Neural cell (in vitro differentiated cells): ENCODE results near the gene HIVEP3. TPM values are rescaled to one million over a fixed set of nuclear protein-coding genes. Genes with fewer than 3 reads are reported as not detected.

Experiments used
- H2AFZ ChIP-seq: fragments of 200-600, 300-800 bp; sonication (generic), shearing (Covaris generic); 2 replicates; pipeline ENCODE4 v1.6.0; 2014; ENCODE audit warnings: low read depth, mild to moderate bottlenecking, antibody characterized with exemption, low read length, moderate library complexity
- H3F3A ChIP-seq: fragments of 200-600 bp; shearing (Covaris generic); 2 replicates; pipeline ENCODE4 v1.6.1; 2016; ENCODE audit warnings: mild to moderate bottlenecking, moderate library complexity, mixed read lengths, antibody characterized with exemption, low read length; ENCODE audit not compliant: insufficient read depth, poor library complexity, severe bottlenecking
- H3K27ac ChIP-seq: fragments of 200-600, 300-800 bp; sonication (generic), shearing (Covaris generic); 2 replicates; pipeline ENCODE4 v1.5.1; 2014; ENCODE audit warnings: mild to moderate bottlenecking, low read length, moderate library complexity
- H3K27me3 ChIP-seq: fragments of 300-800, 200-600 bp; sonication (generic), shearing (Covaris generic); 2 replicates; pipeline ENCODE4 v1.6.0; 2014; ENCODE audit warnings: mild to moderate bottlenecking, low read depth, low read length, moderate library complexity; ENCODE audit not compliant: insufficient read depth
- H3K36me3 ChIP-seq: fragments of 300-800, 200-600 bp; sonication (generic), shearing (Covaris generic); 2 replicates; pipeline ENCODE4 v1.5.1; 2014; ENCODE audit warnings: mild to moderate bottlenecking, antibody characterized with exemption, low read length, moderate library complexity; ENCODE audit not compliant: insufficient read depth
- H3K4me2 ChIP-seq: fragments of 300-800, 200-600 bp; sonication (generic), shearing (Covaris generic); 2 replicates; pipeline ENCODE4 v1.6.0; 2014; ENCODE audit warnings: mild to moderate bottlenecking, low read length
- H3K4me3 ChIP-seq: fragments of 300-800, 200-600 bp; sonication (generic), shearing (Covaris generic); 2 replicates; pipeline ENCODE4 v1.5.1; 2014; ENCODE audit warnings: mild to moderate bottlenecking, low read length, moderate library complexity
- H3K79me2 ChIP-seq: fragments of 200-600 bp; shearing (Covaris generic); replicated peaks from 2 replicates; pipeline ENCODE4 v1.6.0; 2014; ENCODE audit warnings: mild to moderate bottlenecking, low read length, moderate library complexity; ENCODE audit not compliant: insufficient read depth
- H3K9ac ChIP-seq: fragments of 300-800, 200-600 bp; sonication (generic), shearing (Covaris generic); 2 replicates; pipeline ENCODE4 v1.6.1; 2016; ENCODE audit warnings: mild to moderate bottlenecking, low read length, mixed read lengths
- H3K9me2 ChIP-seq: fragments of 200-600 bp; shearing (Covaris generic); 2 replicates; pipeline ENCODE4 v1.6.1; 2016; ENCODE audit warnings: mild to moderate bottlenecking, low read length, mixed read lengths; ENCODE audit not compliant: insufficient read depth
- H3K9me3 ChIP-seq: fragments of 200-600, 300-800 bp; sonication (generic), shearing (Covaris generic); 2 replicates; pipeline ENCODE4 v1.6.1; 2016; ENCODE audit warnings: mild to moderate bottlenecking, mixed run types, low read length, moderate library complexity, mixed read lengths
- H4K20me1 ChIP-seq: fragments of 200-600 bp; shearing (Covaris generic); 2 replicates; pipeline ENCODE4 v1.6.1; 2016; ENCODE audit warnings: mild to moderate bottlenecking, mixed run types; ENCODE audit not compliant: insufficient read depth
- CTCF ChIP-seq: fragments of 450-650 bp; IDR thresholded peaks from 2 replicates; pipeline ENCODE4 v1.5.1; 2014; ENCODE audit warnings: antibody characterized with exemption, mild to moderate bottlenecking, moderate library complexity; ENCODE audit not compliant: poor library complexity, severe bottlenecking
- EP300 ChIP-seq: fragments of 450-650 bp; conservative IDR thresholded peaks from 2 replicates; pipeline ENCODE4 v1.6.1; 2014; ENCODE audit warnings: antibody characterized with exemption, mild to moderate bottlenecking, moderate library complexity; ENCODE audit not compliant: poor library complexity, severe bottlenecking
- EZH2 ChIP-seq: fragments of 200-600, 300-800 bp; shearing (Covaris generic), sonication (generic); IDR thresholded peaks from 2 replicates; pipeline ENCODE4 v1.6.1; 2014; ENCODE audit warnings: antibody characterized with exemption, low read length, borderline replicate concordance, mild to moderate bottlenecking; ENCODE audit not compliant: insufficient read depth, poor library complexity, severe bottlenecking
- MXI1 ChIP-seq: fragments of 450-650 bp; conservative IDR thresholded peaks from 2 replicates; pipeline ENCODE4 v1.6.1; 2014; ENCODE audit warnings: antibody characterized with exemption, mild to moderate bottlenecking; ENCODE audit not compliant: poor library complexity, severe bottlenecking
- POLR2AphosphoS5 ChIP-seq: IDR thresholded peaks from 2 replicates; pipeline ENCODE4 v1.6.1; 2012
- RAD21 ChIP-seq: fragments of 450-650 bp; conservative IDR thresholded peaks from 2 replicates; pipeline ENCODE4 v1.6.1; 2014; ENCODE audit warnings: antibody characterized with exemption, mild to moderate bottlenecking, moderate library complexity
- REST ChIP-seq: IDR thresholded peaks from 2 replicates; pipeline ENCODE4 v1.6.1; 2012; ENCODE audit warnings: borderline replicate concordance
- SMC3 ChIP-seq: fragments of 450-650 bp; conservative IDR thresholded peaks from 2 replicates; pipeline ENCODE4 v1.6.1; 2014; ENCODE audit warnings: antibody characterized with exemption, mild to moderate bottlenecking, moderate library complexity; ENCODE audit not compliant: poor library complexity
- TAF1 ChIP-seq: IDR thresholded peaks from 2 replicates; pipeline ENCODE4 v1.6.1; 2012; ENCODE audit warnings: low read depth
- polyA plus RNA-seq: library from polyadenylated mRNA; depleted of rRNA; stranded (reverse); fragments of >200 nt; gene quantifications from 2 replicates; pipeline ENCODE4 v1.2.3, GENCODE V29; 2014

HIVEP3 gene
- polyA plus RNA-seq, 1 donor from 2014 or later: 2.6 TPM

- no peak overlapping the region for H3K4me3 ChIP-seq
- no peaks in the 10 kb centered on the region for H3K9me2 ChIP-seq
- H4K20me1 ChIP-seq: no peaks in the 10 kb centered on the region
- H3F3A ChIP-seq: no peaks in the 10 kb centered on the region
- H3K9ac ChIP-seq: no peak overlapping the region
- H3K27ac ChIP-seq: no peak overlapping the region
- H3K36me3 ChIP-seq: no peaks in the 10 kb centered on the region
- no peak for TF ChIP-seq TAF1
- no peaks in the 10 kb centered on the region for H3K27me3 ChIP-seq
- no peak overlapping the region for H3K4me2 ChIP-seq
- no peaks in the 10 kb centered on the region for H3K9me3 ChIP-seq
- H3K79me2 ChIP-seq: no peaks in the 10 kb centered on the region
- no peak overlapping the region for H2AFZ ChIP-seq
These were observed 244.9 kb downstream of the HIVEP3 start for GRCh38 chr1:41673806-41674205.

GRCh38 chr1:41673378-41673777 is 245.3 kb downstream of the HIVEP3 start:
- Histone ChIP-seq H4K20me1 (no peaks in the 10 kb centered on the region), H3K4me2 (no peak overlapping the region), H3K9ac (no peak overlapping the region), H3K36me3 (no peaks in the 10 kb centered on the region), H3K27ac (no peak overlapping the region), H3K27me3 (no peaks in the 10 kb centered on the region), H3K4me3 (no peak overlapping the region), H3K79me2 (no peaks in the 10 kb centered on the region), H2AFZ (no peak overlapping the region), H3K9me2 (no peaks in the 10 kb centered on the region), H3F3A (no peaks in the 10 kb centered on the region), H3K9me3 (no peaks in the 10 kb centered on the region)
- TF ChIP-seq TAF1 (no peak), CTCF (no peak)

- Histone ChIP-seq H2AFZ (no peak overlapping the region), H3K4me3 (no peak overlapping the region), H3K27ac (no peak overlapping the region)
These were observed 245.9 kb downstream of the HIVEP3 start for GRCh38 chr1:41672641-41673361.

GRCh38 chr1:41672173-41672572 is 246.5 kb downstream of the HIVEP3 start:
- Histone ChIP-seq H3K4me3 (no peak overlapping the region), H3K36me3 (no peaks in the 10 kb centered on the region), H3K9me2 (no peaks in the 10 kb centered on the region), H3K9me3 (no peaks in the 10 kb centered on the region), H3K4me2 (no peak overlapping the region), H3K9ac (no peak overlapping the region), H4K20me1 (no peaks in the 10 kb centered on the region), H2AFZ (no peak overlapping the region), H3F3A (no peaks in the 10 kb centered on the region), H3K27me3 (no peaks in the 10 kb centered on the region), H3K27ac (no peak overlapping the region), H3K79me2 (no peaks in the 10 kb centered on the region)
- TF ChIP-seq SMC3 (no peak), CTCF (no peak), MXI1 (no peak), POLR2AphosphoS5 (no peak), TAF1 (no peak), RAD21 (no peak), EZH2 (no peak), REST (no peak), EP300 (no peak)

More at GRCh38 chr1:41672641-41673361, 245.9 kb downstream of the HIVEP3 start:
- Histone ChIP-seq H3K9me2 (no peaks in the 10 kb centered on the region), H3K4me2 (no peak overlapping the region), H3K79me2 (no peaks in the 10 kb centered on the region), H3K9me3 (no peaks in the 10 kb centered on the region), H3K9ac (no peak overlapping the region), H3F3A (no peaks in the 10 kb centered on the region), H4K20me1 (no peaks in the 10 kb centered on the region), H3K27me3 (no peaks in the 10 kb centered on the region), H3K36me3 (no peaks in the 10 kb centered on the region)
- TF ChIP-seq RAD21 (no peak), TAF1 (no peak)
